Calu3 (cell line): ENCODE data around the gene FAM216A. TPM values are rescaled to one million over a fixed set of nuclear protein-coding genes. Genes with fewer than 3 reads are reported as not detected.

Experiments used
- BruUV-seq: library from RNA; stranded (reverse); fragments of 400-500 nt; replicated peaks from 2 replicates; lab custom pipeline; 2021; lab: Mats Ljungman, UMichigan
- CTCF ChIA-PET: fragments of 300-600 bp; sonication (Branson Sonifier 250); formaldehyde crosslinking; loops from one replicate; lab custom pipeline; 2022; ENCODE audit warnings: antibody characterized with exemption; lab: Charles Lee
- DNase-seq: peaks from one replicate; pipeline ENCODE4 v3.0.0; 2022
- H3K27ac Mint-ChIP-seq: one replicate; pipeline ENCODE4 v1.8.0; 2022; ENCODE audit warnings: mixed read lengths; ENCODE audit not compliant: unreplicated experiment
- H3K27me3 Mint-ChIP-seq: one replicate; pipeline ENCODE4 v1.8.0; 2022; ENCODE audit warnings: mixed read lengths; ENCODE audit not compliant: unreplicated experiment
- H3K36me3 Mint-ChIP-seq: one replicate; pipeline ENCODE4 v1.8.0; 2022; ENCODE audit warnings: mild to moderate bottlenecking, moderate library complexity, mixed read lengths; ENCODE audit not compliant: insufficient read depth, unreplicated experiment
- H3K4me1 Mint-ChIP-seq: one replicate; pipeline ENCODE4 v1.8.0; 2022; ENCODE audit warnings: mild to moderate bottlenecking, low read depth, mixed read lengths; ENCODE audit not compliant: unreplicated experiment
- H3K4me3 Mint-ChIP-seq: one replicate; pipeline ENCODE4 v1.8.0; 2022; ENCODE audit warnings: mild to moderate bottlenecking, low read depth, moderate library complexity, mixed read lengths; ENCODE audit not compliant: unreplicated experiment
- H3K9me3 Mint-ChIP-seq: one replicate; pipeline ENCODE4 v1.8.0; 2022; ENCODE audit warnings: low read depth, mixed read lengths; ENCODE audit not compliant: unreplicated experiment
- intact Hi-C: fragments of 100-400 bp; cut with micrococcal nuclease; formaldehyde crosslinking; loops from one replicate; pipeline ENCODE4 v1.10.0; 2022; ENCODE audit not compliant: unreplicated experiment
- total RNA-seq: library from RNA; stranded (reverse); gene quantifications from 2 replicates; pipeline ENCODE4 v1.2.3, GENCODE V29; 2022
- TF ChIP-seq, protein P1 (sequence below): fragments of 200-600 bp; IDR thresholded peaks from one replicate; pipeline ENCODE4 v1.8.0; 2022; ENCODE audit warnings: antibody characterized with exemption; ENCODE audit not compliant: unreplicated experiment

FAM216A gene
- total RNA-seq, 1 experiment from 2014 or later, result 11.2 TPM

DNA sequence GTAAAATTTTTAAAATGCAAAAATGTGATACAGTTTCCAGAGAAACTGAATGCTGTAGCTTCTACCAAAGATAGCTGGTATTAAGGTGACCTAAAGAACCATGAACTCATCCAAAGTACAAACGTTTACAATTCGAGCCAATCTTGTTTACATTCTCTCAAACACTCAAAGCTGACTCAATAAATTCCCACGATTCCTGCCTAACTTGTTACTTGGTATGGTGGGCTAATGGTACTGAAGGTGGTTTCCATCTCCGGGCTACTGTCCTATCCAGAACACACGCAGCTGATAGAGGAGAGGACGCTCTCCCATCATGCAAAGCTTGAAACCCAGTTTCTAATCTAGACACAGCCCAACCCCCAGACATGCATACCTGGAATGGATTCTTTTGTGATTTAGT is 65.0 kb downstream of the FAM216A start:
- no peaks in the 10 kb centered on the region for H3K9me3 Mint-ChIP-seq
- peaks cover under 1% of the 10 kb centered on the region for H3K4me1 Mint-ChIP-seq
- no peak overlapping the region for H3K4me3 Mint-ChIP-seq
- peaks cover 17% of the 10 kb centered on the region for H3K36me3 Mint-ChIP-seq
- DNase-seq, result no peak
- H3K27me3 Mint-ChIP-seq, result no peaks in the 10 kb centered on the region
- H3K27ac Mint-ChIP-seq, result no peak overlapping the region
- TF ChIP-seq, protein P1, sequence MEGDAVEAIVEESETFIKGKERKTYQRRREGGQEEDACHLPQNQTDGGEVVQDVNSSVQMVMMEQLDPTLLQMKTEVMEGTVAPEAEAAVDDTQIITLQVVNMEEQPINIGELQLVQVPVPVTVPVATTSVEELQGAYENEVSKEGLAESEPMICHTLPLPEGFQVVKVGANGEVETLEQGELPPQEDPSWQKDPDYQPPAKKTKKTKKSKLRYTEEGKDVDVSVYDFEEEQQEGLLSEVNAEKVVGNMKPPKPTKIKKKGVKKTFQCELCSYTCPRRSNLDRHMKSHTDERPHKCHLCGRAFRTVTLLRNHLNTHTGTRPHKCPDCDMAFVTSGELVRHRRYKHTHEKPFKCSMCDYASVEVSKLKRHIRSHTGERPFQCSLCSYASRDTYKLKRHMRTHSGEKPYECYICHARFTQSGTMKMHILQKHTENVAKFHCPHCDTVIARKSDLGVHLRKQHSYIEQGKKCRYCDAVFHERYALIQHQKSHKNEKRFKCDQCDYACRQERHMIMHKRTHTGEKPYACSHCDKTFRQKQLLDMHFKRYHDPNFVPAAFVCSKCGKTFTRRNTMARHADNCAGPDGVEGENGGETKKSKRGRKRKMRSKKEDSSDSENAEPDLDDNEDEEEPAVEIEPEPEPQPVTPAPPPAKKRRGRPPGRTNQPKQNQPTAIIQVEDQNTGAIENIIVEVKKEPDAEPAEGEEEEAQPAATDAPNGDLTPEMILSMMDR, result no peak
- intact Hi-C loops, result no loop called here
- CTCF ChIA-PET, result no interaction called here
- BruUV-seq, result no TSS peak

DNA sequence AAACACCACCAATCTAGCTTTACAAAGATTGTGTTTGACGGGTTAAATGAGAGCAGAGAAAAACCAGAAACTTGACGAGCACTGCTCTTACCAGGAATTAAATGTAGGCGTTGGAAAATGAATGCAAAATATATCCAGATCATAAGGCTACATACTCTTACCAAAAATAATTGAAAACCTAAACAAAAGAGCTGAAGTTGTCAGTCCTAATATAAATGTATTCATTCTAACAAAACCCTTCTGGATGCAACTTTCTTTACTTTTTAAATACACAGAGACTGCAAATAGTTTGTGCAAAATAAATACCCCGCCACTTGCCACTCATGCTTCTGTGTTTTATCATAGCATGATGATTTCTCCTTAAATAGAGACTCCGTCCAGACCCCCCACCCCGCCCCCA is 66.2 kb downstream of the FAM216A start:
- intact Hi-C loops, result no loop called here

DNA sequence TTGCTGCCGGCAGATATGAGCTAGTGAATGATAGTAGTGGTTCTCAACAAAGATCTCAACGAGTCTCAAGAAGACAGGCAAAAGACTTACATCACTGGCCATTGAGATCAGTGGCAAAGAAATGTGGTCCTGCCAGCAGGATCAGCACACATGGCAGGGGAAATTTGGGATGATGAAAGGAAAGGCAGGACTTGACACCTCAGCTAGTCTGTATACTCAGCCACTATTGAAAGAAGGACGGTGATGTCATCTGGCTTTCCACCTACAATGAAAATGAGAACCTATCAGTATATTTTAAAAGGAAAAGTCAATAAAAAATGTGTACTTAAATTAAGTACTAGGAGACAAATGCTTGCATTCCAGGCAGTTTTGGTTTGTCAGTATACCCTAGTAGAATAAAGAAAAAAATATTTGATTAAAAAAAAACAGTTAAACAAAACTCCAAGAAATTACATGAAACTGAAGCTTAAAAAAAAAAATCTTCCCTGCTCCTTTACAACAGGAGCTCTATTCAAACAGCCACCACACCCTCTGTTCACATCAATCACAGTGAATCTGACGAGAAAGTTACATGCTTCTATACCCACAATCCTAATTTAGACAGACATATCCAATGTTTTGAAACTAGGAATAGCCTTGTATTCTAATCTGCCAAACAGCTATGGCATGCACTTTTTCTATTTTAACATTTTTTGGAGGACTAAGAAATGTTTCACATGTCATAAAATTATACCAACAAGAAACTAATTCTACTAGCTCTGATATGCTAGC is 68.4 kb downstream of the FAM216A start:
- DNase-seq, result no peak
- no peaks in the 10 kb centered on the region for H3K27me3 Mint-ChIP-seq
- peaks cover 33% of the 10 kb centered on the region for H3K36me3 Mint-ChIP-seq
- CTCF ChIA-PET, result no interaction called here
- H3K4me3 Mint-ChIP-seq, result no peak overlapping the region
- intact Hi-C loops, result no loop called here
- TF ChIP-seq, protein P1, result no peak
- H3K27ac Mint-ChIP-seq, result no peak overlapping the region
- BruUV-seq, result no TSS peak
- peaks cover 8% of the 10 kb centered on the region for H3K4me1 Mint-ChIP-seq
- no peaks in the 10 kb centered on the region for H3K9me3 Mint-ChIP-seq

More for the DNA sequence above, 66.2 kb downstream of the FAM216A start:
- no TSS peak for BruUV-seq
- Mint-ChIP-seq H3K36me3 (peaks cover 29% of the 10 kb centered on the region), H3K27ac (no peak overlapping the region), H3K4me1 (peaks cover 8% of the 10 kb centered on the region), H3K27me3 (no peaks in the 10 kb centered on the region), H3K4me3 (no peak overlapping the region), H3K9me3 (no peaks in the 10 kb centered on the region)
- TF ChIP-seq, protein P1, result no peak
- CTCF ChIA-PET, result no interaction called here
- DNase-seq, result no peak

DNA sequence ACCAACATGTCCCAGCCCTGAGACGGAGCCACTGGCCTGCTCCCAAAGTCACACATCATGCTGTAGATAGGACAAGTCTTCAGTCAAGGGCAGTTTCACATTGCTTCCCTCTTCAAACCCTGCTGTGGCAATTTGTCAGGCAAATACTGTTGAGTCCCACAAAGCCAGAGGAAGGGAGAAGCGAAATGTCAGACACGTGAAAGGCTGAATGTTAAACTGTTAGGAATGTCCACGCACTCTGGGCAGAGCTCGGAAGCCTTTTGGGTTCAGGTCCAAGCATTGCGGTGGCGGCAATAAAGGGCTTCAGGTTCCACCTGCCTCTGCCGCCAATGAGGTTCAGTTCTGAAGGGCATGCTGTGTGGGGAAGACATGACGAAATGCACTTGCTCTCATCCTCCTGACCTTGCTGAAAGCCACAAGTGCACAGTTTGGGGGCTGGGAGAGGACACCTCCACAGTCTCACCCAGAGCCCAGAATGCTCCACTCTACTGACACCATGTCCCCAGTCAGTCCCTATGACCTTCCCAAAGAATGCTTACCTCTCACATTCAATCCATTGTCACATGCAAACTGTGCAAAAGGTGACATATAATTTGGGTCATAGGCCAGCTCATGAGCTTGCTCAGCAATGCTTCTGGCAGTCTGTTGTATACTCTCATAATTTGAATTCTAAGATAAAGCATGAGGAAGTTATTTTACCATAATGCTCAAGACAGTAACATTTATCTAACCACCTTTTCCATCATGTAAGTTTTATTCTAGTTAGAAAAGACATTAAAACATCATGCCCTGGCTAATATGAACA is 69.2 kb downstream of the FAM216A start:
- H3K4me3 Mint-ChIP-seq, result no peak overlapping the region
- H3K27ac Mint-ChIP-seq, result no peak overlapping the region
- no peaks in the 10 kb centered on the region for H3K9me3 Mint-ChIP-seq
- DNase-seq, result no peak
- H3K4me1 Mint-ChIP-seq, result peaks cover 8% of the 10 kb centered on the region
- intact Hi-C loops, result no loop called here
- no TSS peak for BruUV-seq
- CTCF ChIA-PET, result interaction anchor here (0.5 kb wide), 1 partner anchor 268 kb away, joined by 3 read pairs; no protein-coding TSS in a partner anchor
- TF ChIP-seq, protein P1, result no peak
- peaks cover 33% of the 10 kb centered on the region for H3K36me3 Mint-ChIP-seq
- no peaks in the 10 kb centered on the region for H3K27me3 Mint-ChIP-seq
